Measurements from ENCODE around the gene STAT4.

The STAT4 gene

DNA sequence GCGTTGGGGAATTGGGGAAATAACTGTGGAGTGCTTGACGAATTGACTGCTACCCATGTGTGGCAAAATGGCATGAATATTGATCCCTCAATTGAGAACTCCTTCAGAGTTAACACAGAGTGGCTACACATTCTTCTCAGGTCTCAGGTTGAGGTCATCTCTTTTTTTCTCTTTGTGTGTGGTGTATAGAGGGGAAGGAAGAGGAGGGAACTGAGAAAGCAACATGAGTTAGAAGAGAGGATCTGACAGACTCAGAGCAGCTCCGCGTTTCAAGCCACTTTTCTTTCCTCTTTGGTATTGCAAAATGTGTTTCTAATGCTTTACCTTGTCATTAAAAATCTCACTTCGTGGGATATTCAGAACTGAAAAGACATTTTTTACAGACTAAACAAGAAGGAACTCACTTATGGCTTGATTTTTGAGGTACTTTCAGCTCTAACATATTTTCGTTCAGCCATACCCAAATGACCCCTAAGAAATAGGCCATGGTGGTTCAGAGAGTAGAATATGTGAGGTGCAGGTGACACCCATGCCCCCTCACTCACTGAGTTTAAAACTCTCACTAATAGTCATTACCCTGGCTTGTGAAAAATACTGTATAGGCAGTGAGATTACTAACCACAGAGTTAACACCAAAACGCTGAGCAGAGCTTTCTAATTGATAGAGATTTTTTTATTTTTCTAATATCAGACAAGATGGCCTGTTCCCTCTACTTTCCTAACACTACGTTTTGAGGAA, 22.5 kb downstream of the STAT4 start:
- no peak overlapping the region for H3K4me3 ChIP-seq (replicated peaks; ENCODE audit: low read depth, low read length)
- DNase-seq (ENCODE audit: low read depth) = no peak
- TF ChIP-seq, protein P1, sequence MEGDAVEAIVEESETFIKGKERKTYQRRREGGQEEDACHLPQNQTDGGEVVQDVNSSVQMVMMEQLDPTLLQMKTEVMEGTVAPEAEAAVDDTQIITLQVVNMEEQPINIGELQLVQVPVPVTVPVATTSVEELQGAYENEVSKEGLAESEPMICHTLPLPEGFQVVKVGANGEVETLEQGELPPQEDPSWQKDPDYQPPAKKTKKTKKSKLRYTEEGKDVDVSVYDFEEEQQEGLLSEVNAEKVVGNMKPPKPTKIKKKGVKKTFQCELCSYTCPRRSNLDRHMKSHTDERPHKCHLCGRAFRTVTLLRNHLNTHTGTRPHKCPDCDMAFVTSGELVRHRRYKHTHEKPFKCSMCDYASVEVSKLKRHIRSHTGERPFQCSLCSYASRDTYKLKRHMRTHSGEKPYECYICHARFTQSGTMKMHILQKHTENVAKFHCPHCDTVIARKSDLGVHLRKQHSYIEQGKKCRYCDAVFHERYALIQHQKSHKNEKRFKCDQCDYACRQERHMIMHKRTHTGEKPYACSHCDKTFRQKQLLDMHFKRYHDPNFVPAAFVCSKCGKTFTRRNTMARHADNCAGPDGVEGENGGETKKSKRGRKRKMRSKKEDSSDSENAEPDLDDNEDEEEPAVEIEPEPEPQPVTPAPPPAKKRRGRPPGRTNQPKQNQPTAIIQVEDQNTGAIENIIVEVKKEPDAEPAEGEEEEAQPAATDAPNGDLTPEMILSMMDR (IDR thresholded peaks at IDR 0.05; ENCODE audit: low read length, missing control alignments) = no peak

DNA sequence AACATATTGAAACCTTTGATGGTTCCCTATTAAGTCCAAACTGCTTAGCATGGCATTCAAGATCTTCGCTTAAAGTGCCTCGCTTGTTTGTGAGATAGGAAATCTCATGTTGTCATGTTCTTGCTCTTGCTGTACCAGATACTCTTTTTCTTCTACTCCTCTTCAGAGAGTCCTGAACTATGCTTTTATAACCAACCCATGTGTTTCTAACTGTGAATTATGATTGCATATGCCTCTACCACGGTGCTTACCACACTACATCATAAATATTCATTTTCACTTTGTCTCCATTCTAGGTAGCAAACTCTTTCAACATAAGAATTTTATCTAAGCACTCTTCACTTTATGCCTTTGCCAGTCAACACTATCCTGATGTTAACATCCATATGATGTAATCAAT, 23.6 kb downstream of the STAT4 start:
- DNase-seq (ENCODE audit: low read depth) = no peak
- TF ChIP-seq, protein P1 (IDR thresholded peaks at IDR 0.05; ENCODE audit: low read length, missing control alignments) = no peak
- H3K4me3 ChIP-seq (replicated peaks; ENCODE audit: low read depth, low read length) = no peak overlapping the region

DNA sequence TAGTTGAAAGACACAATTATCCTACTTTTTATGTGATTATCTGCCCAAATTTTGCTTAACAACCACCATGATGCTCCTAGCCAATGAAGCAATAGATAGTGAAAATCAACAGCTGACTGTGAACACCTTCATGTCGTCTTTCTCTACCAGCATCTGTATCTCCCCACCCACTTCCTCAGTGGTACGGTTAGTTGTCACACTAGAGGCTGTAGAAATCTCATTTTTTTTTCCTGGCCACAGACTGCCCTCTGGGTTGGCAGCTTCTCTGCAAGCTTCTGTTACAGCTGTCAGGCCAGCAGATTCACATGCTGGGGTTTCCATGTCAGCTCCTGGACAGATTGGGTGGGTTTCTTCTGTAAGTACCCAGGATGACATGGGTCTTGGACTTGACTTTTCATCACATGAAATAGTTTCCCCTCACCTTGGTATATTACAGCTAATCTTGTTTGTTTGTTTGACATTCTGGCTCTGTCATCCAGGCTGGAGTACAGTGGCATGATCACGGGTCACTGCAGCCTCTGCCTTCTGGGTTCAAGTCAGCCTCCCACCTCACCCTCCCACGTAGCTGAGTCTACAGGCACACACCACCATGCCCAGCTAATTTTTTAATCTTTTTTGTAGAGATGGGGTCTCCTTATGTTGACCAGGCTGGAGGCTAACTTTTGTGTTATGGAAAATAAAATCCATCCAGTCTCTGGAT, 24.3 kb downstream of the STAT4 start:
- DNase-seq (ENCODE audit: low read depth) = no peak
- TF ChIP-seq, protein P1 (IDR thresholded peaks at IDR 0.05; ENCODE audit: low read length, missing control alignments) = no peak
- H3K4me3 ChIP-seq (replicated peaks; ENCODE audit: low read depth, low read length) = no peak overlapping the region

DNA sequence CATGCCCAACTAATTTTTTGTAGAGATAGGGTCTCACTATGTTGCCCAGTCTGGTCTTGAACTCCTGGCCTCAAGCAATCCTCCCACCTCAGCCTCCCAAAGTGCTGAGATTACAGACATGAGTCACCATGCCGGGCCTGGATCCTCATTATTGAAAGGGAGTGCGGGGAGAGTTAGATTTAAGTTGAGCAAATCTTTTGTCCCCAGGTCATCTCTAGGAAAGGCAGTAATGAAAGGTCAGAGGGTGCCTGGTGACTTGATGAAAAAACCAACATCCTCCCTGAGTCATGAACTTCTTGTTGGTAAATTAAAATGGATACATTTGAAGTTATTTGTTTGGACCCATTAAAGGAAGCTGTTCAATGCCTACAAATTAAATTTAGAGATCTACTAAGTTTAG, 25.1 kb downstream of the STAT4 start:
- no peak overlapping the region for H3K4me3 ChIP-seq (replicated peaks; ENCODE audit: low read depth, low read length)
- no peak for DNase-seq (ENCODE audit: low read depth)
- TF ChIP-seq, protein P1 (IDR thresholded peaks at IDR 0.05; ENCODE audit: low read length, missing control alignments) = no peak

DNA sequence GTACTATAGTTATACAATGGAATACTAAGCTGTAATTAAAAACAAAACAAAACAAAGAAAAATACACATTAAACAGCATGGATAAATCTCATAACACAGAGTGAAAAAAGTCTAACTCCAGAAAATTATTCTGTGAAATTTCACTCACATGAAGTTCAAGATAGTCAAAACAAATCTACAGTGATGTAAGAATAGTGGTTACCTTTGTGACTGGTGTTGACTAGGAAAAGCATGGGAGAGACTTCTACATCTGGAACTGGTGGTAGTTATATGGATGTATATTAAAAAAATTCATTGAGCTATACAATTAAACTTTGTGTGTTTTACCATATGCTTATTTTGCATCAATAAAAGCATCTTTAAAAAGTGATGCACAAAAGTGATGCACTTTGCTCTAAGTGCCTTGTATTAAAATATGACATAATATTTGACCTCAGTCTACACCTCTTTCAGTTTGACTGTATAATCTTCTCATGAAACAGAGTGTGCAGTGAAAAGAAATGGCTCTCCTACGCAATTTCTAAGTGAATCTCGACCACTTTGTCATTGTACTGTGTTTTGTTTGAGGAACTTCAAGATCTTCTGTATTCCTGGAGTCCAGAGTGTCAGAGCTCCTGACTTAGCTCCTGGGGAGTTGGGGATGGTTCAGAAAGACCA, 28.0 kb downstream of the STAT4 start:
- TF ChIP-seq, protein P1 (IDR thresholded peaks at IDR 0.05; ENCODE audit: low read length, missing control alignments) = no peak
- no peak for DNase-seq (ENCODE audit: low read depth)
- H3K4me3 ChIP-seq (replicated peaks; ENCODE audit: low read depth, low read length) = no peak overlapping the region

DNA sequence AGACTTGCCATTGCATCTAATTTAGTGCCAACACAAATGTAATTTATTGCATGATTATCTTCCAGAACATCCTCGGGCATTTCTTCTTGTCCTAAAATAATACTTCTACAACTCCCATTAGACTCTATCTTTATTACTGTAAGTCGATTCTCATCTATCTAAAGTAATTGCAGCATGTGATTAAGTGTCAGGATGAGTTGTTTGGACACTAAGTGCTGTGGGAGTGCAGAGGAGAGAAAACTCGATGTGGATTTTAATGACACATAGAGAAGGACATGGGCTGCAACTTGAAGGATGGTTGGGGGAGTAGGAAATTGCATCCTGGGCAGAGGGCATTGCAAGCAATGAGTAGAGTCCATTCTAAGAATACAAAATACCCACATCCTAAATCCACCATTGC, 33.5 kb downstream of the STAT4 start:
- TF ChIP-seq, protein P1 (IDR thresholded peaks at IDR 0.05; ENCODE audit: low read length, missing control alignments) = no peak
- no peak for DNase-seq (ENCODE audit: low read depth)
- H3K4me3 ChIP-seq (replicated peaks; ENCODE audit: low read depth, low read length) = no peak overlapping the region

All from fibroblast of pulmonary artery (primary cell).